K562 (cell line): ENCODE data around the gene AGXT. TPM values are rescaled to one million over a fixed set of nuclear protein-coding genes. Genes with fewer than 3 reads are reported as not detected.

Experiments
- ATAC-seq: fragments of 200-7000 bp; cut with Tn5 transposase; 3 replicates; pipeline ENCODE4 v1.9.1; 2020; ENCODE audit warnings: moderate library complexity
- BruUV-seq: library from RNA; stranded (reverse); fragments of 400-500 nt; replicated peaks from 2 replicates; lab custom pipeline; 2021; lab: Mats Ljungman, UMichigan
- CTCF ChIA-PET: fragments of 300-600 bp; formaldehyde crosslinking; extraction: SDS; loops from one replicate; lab custom pipeline; 2021; ENCODE audit warnings: low intra/inter-chr PET ratio; lab: Yijun Ruan, JAX
- POLR2A ChIA-PET: fragments of 300-600, 350-650 bp; sonication (Branson Sonifier 250); formaldehyde crosslinking; extraction: SDS; loops from one replicate; lab custom pipeline; 2021; ENCODE audit warnings: antibody characterized with exemption, inconsistent platforms; lab: Yijun Ruan, JAX
- DNase-seq, 4 experiments: peaks; one replicate each; pipeline versions ENCODE4 v3.0.0 to v3.0.0-alpha.2; 2011 to 2018; ENCODE audit warnings: low spot score in 3 of 4, mixed read lengths in 3 of 4; ENCODE audit errors: extremely low read depth in 1 of 4
- FAIRE-seq: peaks from 2 replicates; lab custom pipeline; 2011; peaks lifted over from hg19 to GRCh38; lab: Jason Lieb, UNC
- H2AFZ ChIP-seq: 2 replicates; pipeline ENCODE4 v1.6.0; 2011; ENCODE audit warnings: low read depth, low read length, control low read depth, inconsistent platforms
- H3K27ac ChIP-seq: fragments of 200-600 bp; 3 replicates; pipeline ENCODE4 v1.8.0; 2011; ENCODE audit warnings: low read depth, mild to moderate bottlenecking, control low read depth, inconsistent platforms, low read length, moderate library complexity, mixed read lengths; ENCODE audit errors: extremely low read depth
- H3K27me3 ChIP-seq, 2 experiments: fragments of 300-600 bp in 1 of 2; 2 replicates in 1 of 2; 3 replicates in 1 of 2; pipeline versions ENCODE4 v1.6.0 to v1.8.0; 2011; ENCODE audit warnings: inconsistent platforms in 2 of 2, low read length in 2 of 2, mild to moderate bottlenecking in 1 of 2, mixed read lengths in 1 of 2, moderate library complexity in 1 of 2; ENCODE audit not compliant: control insufficient read depth in 2 of 2, insufficient read depth in 2 of 2
- H3K36me3 ChIP-seq: fragments of 300-600 bp; 3 replicates; pipeline ENCODE4 v1.8.0; 2011; ENCODE audit warnings: mild to moderate bottlenecking, low read length, inconsistent platforms; ENCODE audit not compliant: control insufficient read depth, insufficient read depth
- H3K4me1 ChIP-seq, 2 experiments: fragments of 200-600 bp in 1 of 2; replicated peaks in 1 of 2; 2 replicates in 1 of 2; 3 replicates in 1 of 2; pipeline versions ENCODE4 v1.5.1 to v1.8.0; 2011; ENCODE audit warnings: inconsistent platforms in 2 of 2, low read length in 2 of 2, mild to moderate bottlenecking in 1 of 2, mixed read lengths in 1 of 2, moderate library complexity in 1 of 2; ENCODE audit not compliant: control insufficient read depth in 2 of 2, insufficient read depth in 2 of 2
- H3K4me2 ChIP-seq: 2 replicates; pipeline ENCODE4 v1.6.1; 2011; ENCODE audit warnings: low read length, control low read depth, inconsistent platforms, mixed read lengths; ENCODE audit not compliant: insufficient read depth
- H3K4me3 ChIP-seq: fragments of 200-600 bp; sonication (generic), shearing (Covaris generic); 2 replicates; pipeline ENCODE4 v1.5.1; 2016; ENCODE audit warnings: control low read depth, inconsistent platforms
- H3K79me2 ChIP-seq: fragments of 200-600 bp; 3 replicates; pipeline ENCODE4 v1.8.0; 2011; ENCODE audit warnings: low read length, inconsistent platforms; ENCODE audit not compliant: control insufficient read depth, insufficient read depth
- H3K9ac ChIP-seq, 2 experiments: 2 replicates each; pipeline versions ENCODE4 v1.6.0 to v1.6.1; 2011; ENCODE audit warnings: low read depth in 2 of 2, low read length in 2 of 2, control low read depth in 1 of 2, inconsistent platforms in 1 of 2, mild to moderate bottlenecking in 1 of 2, mixed read lengths in 1 of 2; ENCODE audit not compliant: insufficient read depth in 1 of 2
- H3K9me1 ChIP-seq: one replicate; pipeline ENCODE4 v1.6.0; 2011; ENCODE audit warnings: inconsistent platforms, mild to moderate bottlenecking, low read length, moderate library complexity; ENCODE audit not compliant: control insufficient read depth, insufficient read depth
- H3K9me3 ChIP-seq: replicated peaks from 2 replicates; pipeline ENCODE4 v1.5.1; 2011; ENCODE audit warnings: low read depth, low read length, inconsistent platforms; ENCODE audit not compliant: control insufficient read depth, insufficient read depth
- H4K20me1 ChIP-seq: replicated peaks from 2 replicates; pipeline ENCODE4 v1.6.1; 2011; ENCODE audit warnings: low read length, inconsistent platforms, mixed read lengths; ENCODE audit not compliant: control insufficient read depth, insufficient read depth
- ESRRA ChIP-seq: fragments of 450-650 bp; IDR thresholded peaks from 2 replicates; pipeline ENCODE4 v1.6.1; 2014; ENCODE audit warnings: low read depth, mild to moderate bottlenecking, moderate library complexity, borderline replicate concordance
- GATA2 ChIP-seq: sonication (generic); formaldehyde crosslinking; IDR thresholded peaks from 2 replicates; pipeline ENCODE4 v1.4.0; 2020; ENCODE audit warnings: mild to moderate bottlenecking, missing genetic modification reagents
- HMGN3 ChIP-seq: IDR thresholded peaks from 2 replicates; pipeline ENCODE4 v1.6.1; 2011; ENCODE audit warnings: borderline replicate concordance, low read depth, mild to moderate bottlenecking, mixed read lengths, low read length; ENCODE audit not compliant: insufficient read length; ENCODE audit errors: extremely low read depth
- MEF2D ChIP-seq: conservative IDR thresholded peaks from 2 replicates; pipeline ENCODE4 v1.6.1; 2016; ENCODE audit warnings: low read depth, missing genetic modification characterization, missing compliant biosample characterization
- STAT6 ChIP-seq: sonication (generic); formaldehyde crosslinking; IDR thresholded peaks from 2 replicates; pipeline ENCODE4 v1.8.1; 2023; ENCODE audit warnings: mild to moderate bottlenecking, missing genetic modification reagents
- ZFPM2 ChIP-seq: fragments of 250-450 bp; sonication (Bioruptor Pico); IDR thresholded peaks from 2 replicates; pipeline ENCODE4 v1.5.1; 2022; ENCODE audit warnings: mild to moderate bottlenecking
- WGBS: fragments of 100-300 bp; shearing (Covaris generic); methylation state at CpG from one replicate; pipeline ENCODE4 v1.1.6; 2016; ENCODE audit warnings: low coverage, mixed read lengths; ENCODE audit not compliant: insufficient coverage; ENCODE audit errors: missing lambda C conversion rate; 5-methylcytosine and 5-hydroxymethylcytosine counted together
- in situ Hi-C: fragments of 300-500 bp; cut with MboI; formaldehyde crosslinking; loops from 4 replicates; pipeline ENCODE4 v1.15.0; 2018; ENCODE audit warnings: inconsistent platforms, mixed read lengths
- intact Hi-C: fragments of 100-400 bp; cut with micrococcal nuclease; formaldehyde crosslinking; loops from 2 replicates; pipeline ENCODE4 v1.14.2; 2022
- polyA plus RNA-seq, 8 experiments: library from polyadenylated mRNA; depleted of rRNA in 4 of 8; stranded (reverse) in 5 of 8; unstranded in 3 of 8; fragments of >200 nt; fragmentation: Nextera tagmentation in 2 of 8; fragmentation: Illumina TruSeq in 1 of 8; extraction: Ambion mirVana in 2 of 8; extraction: Trizol in 1 of 8; gene quantifications; 2 replicates each; pipeline versions ENCODE4 v1.2.1 to v1.2.3, GENCODE V29; 2011 to 2014; ENCODE audit warnings: inconsistent platforms in 1 of 8, missing spikeins in 1 of 8
- total RNA-seq, 7 experiments: library from RNA; depleted of rRNA in 6 of 7; stranded (reverse); fragments of >200 nt in 6 of 7; fragmentation: Illumina TruSeq in 2 of 7; extraction: Trizol in 2 of 7; gene quantifications; 2 replicates each; pipeline versions ENCODE4 v1.2.1 to v1.2.3, GENCODE V29; 2011 to 2021; ENCODE audit warnings: low replicate concordance in 1 of 7

AGXT gene
- total and polyA plus RNA-seq, 9 of the 15 experiments (the other 6 are each of a cell fraction or from before 2014, with no cell fraction given) = 0.18 TPM; not detected in 8

DNA sequence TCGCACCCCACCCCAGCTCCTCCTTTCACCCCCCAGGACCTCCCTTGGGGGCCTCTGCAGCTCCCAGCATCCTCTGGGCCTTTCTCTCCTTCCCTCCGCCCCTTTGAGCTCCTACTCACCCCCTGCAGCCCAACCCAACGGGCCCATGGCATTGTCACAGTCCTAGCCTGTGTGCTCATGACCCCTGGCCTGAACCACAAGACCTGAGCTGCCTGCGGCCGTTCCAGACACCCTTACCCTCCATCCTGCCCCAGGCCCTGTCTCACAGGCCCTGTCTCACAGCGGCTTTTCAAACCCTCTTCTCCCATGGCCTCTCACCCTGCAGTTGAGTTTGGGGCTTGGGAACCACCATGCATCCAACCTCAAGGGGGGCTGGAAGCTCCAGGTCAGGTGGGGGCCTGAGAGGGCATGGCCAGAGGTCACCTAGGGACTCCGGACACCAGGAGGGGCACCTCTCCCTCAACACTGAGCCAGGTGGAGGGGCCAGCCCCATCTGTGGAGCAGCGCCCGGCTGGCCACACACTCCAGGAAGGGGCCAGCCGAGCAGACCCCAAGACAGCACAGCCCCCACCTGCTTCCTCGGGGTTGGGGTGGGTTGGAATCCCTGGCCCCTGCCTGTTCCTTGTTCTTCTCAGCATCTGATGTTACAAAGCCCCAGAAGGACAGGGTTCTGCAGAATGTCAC lies 20.4 kb downstream of the AGXT start:
- CTCF ChIA-PET = no interaction called here
- Histone ChIP-seq H3K4me1 (peaks cover 0 to 11% of the 10 kb centered on the region in 2 experiments; a peak in 2 of 5 replicates), H3K4me2 (no peak overlapping the region), H3K4me3 (no peak overlapping the region), H3K9ac (no peak overlapping the region), H3K27ac (no peak overlapping the region), H3K79me2 (no peaks in the 10 kb centered on the region), H3K27me3 (peaks cover 0 to 4% of the 10 kb centered on the region in 2 experiments; a peak in 2 of 5 replicates), H2AFZ (no peak overlapping the region), H3K9me1 (no peaks in the 10 kb centered on the region), H3K9me3 (no peaks in the 10 kb centered on the region), H4K20me1 (no peaks in the 10 kb centered on the region), H3K36me3 (no peaks in the 10 kb centered on the region)
- POLR2A ChIA-PET = no interaction called here
- WGBS = 10% methylated on average over 7 of the region's 11 CpGs
- intact Hi-C loops (no loop called here), in situ Hi-C loops (no loop called here)
- DNase-seq (no peak), FAIRE-seq (no peak), ATAC-seq (no peak)
- BruUV-seq = no TSS peak
- no peak for TF ChIP-seq GATA2
- TF ChIP-seq MEF2D = no peak
- no peak for TF ChIP-seq ESRRA
- TF ChIP-seq HMGN3 = no peak
- TF ChIP-seq STAT6 (CRISPR knock-in tag) = no peak
- no peak for TF ChIP-seq ZFPM2 (CRISPR knock-in tag)
